Endothelial cell of umbilical vein (primary cell): Measurements from ENCODE around the gene SUCNR1. TPM values are rescaled to one million over a fixed set of nuclear protein-coding genes. Genes with fewer than 3 reads are reported as not detected.
"Not testable (repeated sequence)": the region's sequence is repeated elsewhere in the genome, so short reads cannot be mapped to it uniquely, and the experiment has no call there.

Experiments
- BruUV-seq: library from RNA; stranded (reverse); fragments of 400-500 nt; replicated peaks from 2 replicates; lab custom pipeline; 2021; lab: Mats Ljungman, UMichigan
- CTCF ChIA-PET: fragments of 300-600, 350-600 bp; sonication (Branson Sonifier 250); formaldehyde crosslinking; loops from one replicate; lab custom pipeline; 2021; ENCODE audit warnings: antibody characterized with exemption, inconsistent platforms; lab: Charles Lee
- POLR2A ChIA-PET: fragments of 300-600, 350-600 bp; sonication (Branson Sonifier 250); formaldehyde crosslinking; loops from one replicate; lab custom pipeline; 2021; ENCODE audit warnings: antibody characterized with exemption, inconsistent platforms; lab: Charles Lee
- DNase-seq: peaks from one replicate; pipeline ENCODE4 v3.0.0-alpha.2; 2011; ENCODE audit warnings: low read depth, low spot score
- FAIRE-seq: peaks from 2 replicates; lab custom pipeline; 2011; peaks lifted over from hg19 to GRCh38; lab: Jason Lieb, UNC
- H2AFZ ChIP-seq: 2 replicates; pipeline ENCODE4 v1.6.0; 2012; ENCODE audit warnings: low read depth, low read length, control low read depth, inconsistent platforms
- H3K27ac ChIP-seq: 2 replicates; pipeline ENCODE4 v1.5.1; 2011; ENCODE audit warnings: low read depth, mild to moderate bottlenecking, control low read depth, low read length, moderate library complexity; ENCODE audit not compliant: insufficient read depth
- H3K27me3 ChIP-seq, 2 experiments: 2 replicates each; pipeline versions ENCODE4 v1.6.0 to v1.6.1; 2011; ENCODE audit warnings: low read length in 2 of 2, mixed read lengths in 1 of 2; ENCODE audit not compliant: control insufficient read depth in 2 of 2, insufficient read depth in 2 of 2
- H3K36me3 ChIP-seq, 2 experiments: 2 replicates in 1 of 2; 3 replicates in 1 of 2; pipeline ENCODE4 v1.5.1; 2011; ENCODE audit warnings: low read length in 2 of 2, mild to moderate bottlenecking in 1 of 2, moderate library complexity in 1 of 2; ENCODE audit not compliant: control insufficient read depth in 2 of 2, insufficient read depth in 2 of 2; ENCODE audit errors: extremely low read depth in 1 of 2
- H3K4me1 ChIP-seq: 3 replicates; pipeline ENCODE4 v1.5.1; 2011; ENCODE audit warnings: mild to moderate bottlenecking, low read length; ENCODE audit not compliant: control insufficient read depth, insufficient read depth; ENCODE audit errors: extremely low read depth
- H3K4me2 ChIP-seq: 2 replicates; pipeline ENCODE4 v1.6.1; 2011; ENCODE audit warnings: low read length, control low read depth, mixed read lengths; ENCODE audit not compliant: insufficient read depth
- H3K4me3 ChIP-seq, 3 experiments: fragments of 200-600 bp in 1 of 3; sonication (generic), shearing (Covaris generic) in 1 of 3; replicated peaks in 1 of 3; 2 replicates each; pipeline ENCODE4 v1.5.1; 2011 to 2016; ENCODE audit warnings: control low read depth in 3 of 3, low read length in 3 of 3, mild to moderate bottlenecking in 2 of 3, inconsistent platforms in 1 of 3, low read depth in 1 of 3, moderate library complexity in 1 of 3; ENCODE audit not compliant: insufficient read depth in 1 of 3
- H3K79me2 ChIP-seq: 2 replicates; pipeline ENCODE4 v1.6.0; 2012; ENCODE audit warnings: low read length, inconsistent platforms; ENCODE audit not compliant: control insufficient read depth, insufficient read depth
- H3K9ac ChIP-seq: replicated peaks from 2 replicates; pipeline ENCODE3; 2011; ENCODE audit warnings: low read length, control low read depth; ENCODE audit not compliant: insufficient read depth; ENCODE audit errors: extremely low read depth
- H3K9me1 ChIP-seq: replicated peaks from 3 replicates; pipeline ENCODE4 v1.6.0; 2011; ENCODE audit warnings: mild to moderate bottlenecking, low read length; ENCODE audit not compliant: control insufficient read depth, insufficient read depth; ENCODE audit errors: extremely low read depth
- H3K9me3 ChIP-seq: replicated peaks from 2 replicates; pipeline ENCODE4 v1.5.1; 2012; ENCODE audit warnings: low read length, inconsistent platforms; ENCODE audit not compliant: control insufficient read depth, insufficient read depth
- H4K20me1 ChIP-seq: replicated peaks from 2 replicates; pipeline ENCODE3; 2011; ENCODE audit warnings: mild to moderate bottlenecking, low read length; ENCODE audit not compliant: control insufficient read depth, insufficient read depth; ENCODE audit errors: extremely low read depth
- EZH2 ChIP-seq: IDR thresholded peaks from 2 replicates; pipeline ENCODE4 v1.6.1; 2012; ENCODE audit warnings: borderline replicate concordance, low read depth, mild to moderate bottlenecking, moderate library complexity, low read length, inconsistent platforms; ENCODE audit not compliant: severe bottlenecking
- FOS ChIP-seq: IDR thresholded peaks from 2 replicates; pipeline ENCODE4 v1.6.1; 2011; ENCODE audit warnings: mild to moderate bottlenecking, low read length, moderate library complexity, borderline replicate concordance; ENCODE audit not compliant: insufficient read depth
- GATA2 ChIP-seq: IDR thresholded peaks from 2 replicates; pipeline ENCODE4 v1.7.0; 2011; ENCODE audit warnings: low read depth, mild to moderate bottlenecking, moderate library complexity, mixed read lengths, low read length; ENCODE audit not compliant: insufficient read length, insufficient read depth
- JUN ChIP-seq: IDR thresholded peaks from 2 replicates; pipeline ENCODE4 v1.6.1; 2011; ENCODE audit warnings: borderline replicate concordance, low read depth; ENCODE audit not compliant: insufficient read length, insufficient read depth
- MYC ChIP-seq: IDR thresholded peaks from one replicate; pipeline ENCODE4 v1.6.1; 2011; ENCODE audit warnings: mild to moderate bottlenecking, low read depth, low read length
- POLR2A ChIP-seq: IDR thresholded peaks from 2 replicates; pipeline ENCODE4 v1.6.1; 2012; ENCODE audit warnings: low read depth, mild to moderate bottlenecking, control low read depth, low read length
- POLR2AphosphoS5 ChIP-seq: IDR thresholded peaks from 2 replicates; pipeline ENCODE4 v1.6.1; 2012; ENCODE audit warnings: low read depth, mild to moderate bottlenecking, control low read depth, low read length, moderate library complexity; ENCODE audit not compliant: insufficient read depth
- dilution Hi-C: fragments of 300-500 bp; cut with MboI; formaldehyde crosslinking; loops from one replicate; pipeline ENCODE4 v1.15.0; 2019; ENCODE audit warnings: low sequenced_read_pairs; ENCODE audit not compliant: extremely low pct_ligation_motif_present
- intact Hi-C: fragments of 100-400 bp; cut with micrococcal nuclease; formaldehyde crosslinking; loops from one replicate; pipeline ENCODE4 v1.10.0; 2022
- polyA plus RNA-seq, 4 experiments: library from polyadenylated mRNA; depleted of rRNA in 3 of 4; stranded (reverse) in 3 of 4; unstranded in 1 of 4; fragments of >200 nt; gene quantifications; 2 replicates each; pipeline versions ENCODE4 v1.2.1 to v1.2.3, GENCODE V29; 2011 to 2012; ENCODE audit warnings: missing spikeins in 1 of 4
- total RNA-seq: library from RNA; stranded (reverse); gene quantifications from 2 replicates; pipeline ENCODE4 v1.2.3, GENCODE V29; 2021
- TF ChIP-seq, protein P1 (sequence below): IDR thresholded peaks from 2 replicates; pipeline ENCODE4 v1.6.1; 2011; ENCODE audit not compliant: insufficient read depth, insufficient read length
- TF ChIP-seq, protein P2 (sequence below), 2 donors: IDR thresholded peaks; 1 replicate in 1 of 2; 2 replicates in 1 of 2; pipeline ENCODE4 v1.5.1; 2011; ENCODE audit warnings: low read length in 2 of 2, mild to moderate bottlenecking in 2 of 2, moderate library complexity in 2 of 2, control low read depth in 1 of 2, inconsistent platforms in 1 of 2, low read depth in 1 of 2; ENCODE audit not compliant: insufficient read depth in 1 of 2; ENCODE audit errors: extremely low read depth in 1 of 2

SUCNR1 gene
- total and polyA plus RNA-seq, 2 donors (not counting 3 experiments of a cell fraction or from before 2014, with no cell fraction given), result not detected

DNA sequence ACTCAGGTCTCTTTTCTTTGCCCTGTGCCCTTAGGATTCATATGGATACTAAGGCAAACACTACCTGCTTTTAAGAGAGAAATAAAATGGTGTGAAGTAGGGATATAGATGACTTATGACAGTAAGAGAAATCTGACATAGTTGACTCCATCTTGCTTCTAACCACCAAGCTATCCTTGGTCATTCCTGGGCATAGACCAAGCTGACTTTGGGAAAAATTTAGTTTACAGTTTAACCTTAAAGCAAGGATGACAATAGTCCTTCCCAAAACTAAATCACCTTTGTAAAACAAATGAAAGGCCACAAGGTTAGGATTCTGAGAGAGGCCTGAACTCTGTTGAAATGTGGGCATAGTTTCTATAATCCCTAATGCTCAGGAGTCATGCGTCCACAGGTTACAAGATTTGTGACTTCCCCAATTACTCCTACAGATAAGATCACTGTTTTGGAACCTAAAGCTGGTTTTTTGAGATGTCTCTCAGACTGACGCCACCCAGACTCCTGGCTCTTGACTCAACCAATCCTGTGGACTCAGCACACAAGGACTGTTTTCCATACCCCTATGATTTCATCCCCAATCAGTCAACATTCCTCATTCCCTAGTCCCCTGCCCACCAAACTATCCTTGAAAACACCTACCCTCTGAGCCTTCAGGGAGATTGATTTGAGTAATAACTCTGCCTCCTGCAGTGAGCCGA, 25.3 kb downstream of the SUCNR1 start:
- H3K9ac ChIP-seq, POLR2A ChIA-PET, H4K20me1 ChIP-seq, CTCF ChIA-PET, H2AFZ ChIP-seq, DNase-seq, FAIRE-seq, H3K9me3 ChIP-seq, BruUV-seq, H3K27ac ChIP-seq, H3K36me3 ChIP-seq, dilution Hi-C loops, H3K79me2 ChIP-seq, H3K9me1 ChIP-seq, H3K4me2 ChIP-seq, H3K27me3 ChIP-seq, intact Hi-C loops, H3K4me3 ChIP-seq: not testable (repeated sequence)
- H3K4me1 ChIP-seq, result peaks cover 51% of the 10 kb centered on the region

DNA sequence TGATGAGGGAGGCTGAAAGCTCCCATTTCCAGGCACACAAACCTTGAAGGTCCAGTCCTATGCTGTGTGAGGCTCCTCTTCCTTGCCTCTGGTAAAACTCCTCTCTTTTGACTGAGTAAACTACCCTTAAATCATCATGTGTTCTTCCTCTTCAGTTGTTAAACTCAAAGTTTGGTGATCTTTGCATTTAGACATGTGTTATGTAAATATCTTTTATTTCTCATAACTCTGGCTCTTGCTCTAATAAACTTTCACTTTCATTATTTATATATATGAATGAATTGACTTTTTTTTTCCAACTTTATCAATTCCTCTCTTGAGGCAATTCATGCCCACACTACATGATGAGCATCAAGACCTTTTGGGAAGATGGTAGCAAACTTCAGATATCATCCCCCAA, 26.6 kb downstream of the SUCNR1 start:
- Histone ChIP-seq H2AFZ (peak overlapping the region; percentile 69), H3K9ac (no peak overlapping the region), H3K4me2 (peak overlapping the region; percentile 20), H3K27me3 (no peaks in the 10 kb centered on the region), H3K79me2 (no peaks in the 10 kb centered on the region), H3K9me3 (no peaks in the 10 kb centered on the region), H3K27ac (no peak overlapping the region), H3K4me3 (no peak overlapping the region), H3K4me1 (peaks cover 56% of the 10 kb centered on the region), H4K20me1 (no peaks in the 10 kb centered on the region), H3K9me1 (no peaks in the 10 kb centered on the region), H3K36me3 (no peaks in the 10 kb centered on the region)
- no TSS peak for BruUV-seq
- dilution Hi-C loops, result no loop called here
- ChIA-PET POLR2A (no interaction called here), CTCF (interaction anchor here (0.7 to 1.4 kb wide), 3 partner anchors 9 to 17 kb away, joined by 3 to 5 read pairs (median 3); no protein-coding TSS in a partner anchor)
- no peak for DNase-seq
- TF ChIP-seq, protein P1, sequence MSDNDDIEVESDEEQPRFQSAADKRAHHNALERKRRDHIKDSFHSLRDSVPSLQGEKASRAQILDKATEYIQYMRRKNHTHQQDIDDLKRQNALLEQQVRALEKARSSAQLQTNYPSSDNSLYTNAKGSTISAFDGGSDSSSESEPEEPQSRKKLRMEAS, result no peak
- TF ChIP-seq JUN (no peak), FOS (no peak), EZH2 (no peak), GATA2 (no peak), MYC (no peak), POLR2A (no peak), POLR2AphosphoS5 (no peak)
- TF ChIP-seq, protein P2, sequence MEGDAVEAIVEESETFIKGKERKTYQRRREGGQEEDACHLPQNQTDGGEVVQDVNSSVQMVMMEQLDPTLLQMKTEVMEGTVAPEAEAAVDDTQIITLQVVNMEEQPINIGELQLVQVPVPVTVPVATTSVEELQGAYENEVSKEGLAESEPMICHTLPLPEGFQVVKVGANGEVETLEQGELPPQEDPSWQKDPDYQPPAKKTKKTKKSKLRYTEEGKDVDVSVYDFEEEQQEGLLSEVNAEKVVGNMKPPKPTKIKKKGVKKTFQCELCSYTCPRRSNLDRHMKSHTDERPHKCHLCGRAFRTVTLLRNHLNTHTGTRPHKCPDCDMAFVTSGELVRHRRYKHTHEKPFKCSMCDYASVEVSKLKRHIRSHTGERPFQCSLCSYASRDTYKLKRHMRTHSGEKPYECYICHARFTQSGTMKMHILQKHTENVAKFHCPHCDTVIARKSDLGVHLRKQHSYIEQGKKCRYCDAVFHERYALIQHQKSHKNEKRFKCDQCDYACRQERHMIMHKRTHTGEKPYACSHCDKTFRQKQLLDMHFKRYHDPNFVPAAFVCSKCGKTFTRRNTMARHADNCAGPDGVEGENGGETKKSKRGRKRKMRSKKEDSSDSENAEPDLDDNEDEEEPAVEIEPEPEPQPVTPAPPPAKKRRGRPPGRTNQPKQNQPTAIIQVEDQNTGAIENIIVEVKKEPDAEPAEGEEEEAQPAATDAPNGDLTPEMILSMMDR (IDR thresholded peaks at IDR 0.05; ENCODE audit: extremely low read depth in 1 of 2, insufficient read depth in 1 of 2, low read depth in 1 of 2, low read length in 2 of 2), result no peak
- FAIRE-seq, result no peak
- intact Hi-C loops, result no loop called here
